NCI-H345 treated with DMSO at 0.1 percent for 48 hours (cell line): ENCODE results near the gene ACSL3.
A peak's percentile ranks its signal among the peaks of the same experiment; 100 is the strongest.

Experiments
- DNase-seq: peaks from one replicate; lab custom pipeline; 2025; ENCODE audit not compliant: unreplicated experiment; lab: John Stamatoyannopoulos, UW

Gene ACSL3

GRCh38 chr2:222939208-222939856 lies 78.5 kb downstream of the ACSL3 start:
- DNase-seq: no peak

GRCh38 chr2:222939979-222940378 lies 79.1 kb downstream of the ACSL3 start:
- no peak for DNase-seq

- no peak for DNase-seq
Measured at GRCh38 chr2:222941510-222942032, 80.7 kb downstream of the ACSL3 start.

GRCh38 chr2:222942561-222942960 lies 81.7 kb downstream of the ACSL3 start:
- no peak for DNase-seq

- DNase-seq: no peak
Measured at GRCh38 chr2:222942977-222943376, 82.1 kb downstream of the ACSL3 start.

- no peak for DNase-seq
Measured at GRCh38 chr2:222943820-222944219, 83.0 kb downstream of the ACSL3 start.

GRCh38 chr2:222944552-222944951 lies 83.7 kb downstream of the ACSL3 start:
- no peak for DNase-seq

GRCh38 chr2:222944971-222945740 lies 84.3 kb downstream of the ACSL3 start:
- no peak for DNase-seq

- no peak for DNase-seq
Measured at GRCh38 chr2:222945887-222946286, 85.1 kb downstream of the ACSL3 start.

- DNase-seq: no peak
Measured at GRCh38 chr2:222946700-222947287, 86.0 kb downstream of the ACSL3 start.

- no peak for DNase-seq
Measured at GRCh38 chr2:222949073-222949472, 88.2 kb downstream of the ACSL3 start.

- no peak for DNase-seq
Measured at GRCh38 chr2:222949690-222950323, 89.0 kb downstream of the ACSL3 start.

- no peak for DNase-seq
Measured at GRCh38 chr2:222950638-222951285, 89.9 kb downstream of the ACSL3 start.

GRCh38 chr2:222952204-222952603 lies 91.4 kb downstream of the ACSL3 start:
- DNase-seq: peak; percentile 13

GRCh38 chr2:222955008-222955407 lies 94.2 kb downstream of the ACSL3 start:
- DNase-seq: no peak

- DNase-seq: no peak
Measured at GRCh38 chr2:222959358-222959757, 98.5 kb downstream of the ACSL3 start.

GRCh38 chr2:222960126-222960525 lies 99.3 kb downstream of the ACSL3 start:
- DNase-seq: no peak

- DNase-seq: no peak
Measured at GRCh38 chr2:222963641-222964040, 102.8 kb downstream of the ACSL3 start.

GRCh38 chr2:222964376-222965031 lies 103.7 kb downstream of the ACSL3 start:
- no peak for DNase-seq

- no peak for DNase-seq
Measured at GRCh38 chr2:222965555-222965954, 104.7 kb downstream of the ACSL3 start.
